ENCODE data around the gene YPEL4. TPM values are rescaled to one million over a fixed set of nuclear protein-coding genes. Genes with fewer than 3 reads are reported as not detected.

Gene YPEL4
- total RNA-seq, 1 experiment from 2014 or later: not detected

GRCh38 chr11:57622263-57622662, 27.4 kb downstream of the YPEL4 start:
- intact Hi-C loops (cut with micrococcal nuclease; ENCODE audit: unreplicated experiment): no loop called here
- no peak for TF ChIP-seq REST (IDR thresholded peaks at IDR 0.05; ENCODE audit: insufficient read depth in 1 of 2, low read depth in 2 of 2, low read length in 1 of 2)
- TF ChIP-seq CTCF (IDR thresholded peaks at IDR 0.05): no peak
- TF ChIP-seq TCF7L2 (IDR thresholded peaks at IDR 0.05; ENCODE audit: low read depth, low read length): no peak
- TF ChIP-seq SIN3A (IDR thresholded peaks at IDR 0.05; ENCODE audit: borderline replicate concordance, insufficient read depth, low read depth, low read length): no peak
- no peak for TF ChIP-seq POLR2AphosphoS5 (IDR thresholded peaks at IDR 0.05; ENCODE audit: low read depth, low read length)
- no peaks in the 10 kb centered on the region for H3K36me3 ChIP-seq (ENCODE audit: control insufficient read depth, insufficient read depth, low read length)
- ChIA-PET CTCF (no interaction called here), POLR2A (no interaction called here)
- no peaks in the 10 kb centered on the region for H3K4me1 ChIP-seq (ENCODE audit: control insufficient read depth, insufficient read depth, low read length)
- ATAC-seq: no peak
- in situ Hi-C loops (cut with HindIII; ENCODE audit: low pct_unique_long_range_greater_than_20kb, low sequenced_read_pairs): no loop called here
- no peaks in the 10 kb centered on the region for H3K27me3 ChIP-seq (ENCODE audit: control insufficient read depth, insufficient read depth, low read length)
- BruUV-seq (replicated peaks): no TSS peak
- no peak for DNase-seq (ENCODE audit: low read depth, low spot score)
- H3K9me3 ChIP-seq (ENCODE audit: control insufficient read depth, insufficient read depth, low read depth, low read length): no peaks in the 10 kb centered on the region
- no peak overlapping the region for H3K27ac ChIP-seq (ENCODE audit: low read length)
- H3K4me3 ChIP-seq (ENCODE audit: low read depth in 2 of 2, low read length in 2 of 2): no peak overlapping the region

- CTCF ChIA-PET: no interaction called here
Measured at GRCh38 chr11:57620467-57620866, 29.2 kb downstream of the YPEL4 start.

More at GRCh38 chr11:57620467-57620866, 29.2 kb downstream of the YPEL4 start:
- ATAC-seq (no peak), DNase-seq (ENCODE audit: low read depth, low spot score) (no peak)
- in situ Hi-C loops (cut with HindIII; ENCODE audit: low pct_unique_long_range_greater_than_20kb, low sequenced_read_pairs): no loop called here
- Histone ChIP-seq H3K27ac (ENCODE audit: low read length) (no peak overlapping the region), H3K4me1 (ENCODE audit: control insufficient read depth, insufficient read depth, low read length) (no peaks in the 10 kb centered on the region), H3K36me3 (ENCODE audit: control insufficient read depth, insufficient read depth, low read length) (no peaks in the 10 kb centered on the region), H3K4me3 (ENCODE audit: low read depth in 2 of 2, low read length in 2 of 2) (no peak overlapping the region), H3K27me3 (ENCODE audit: control insufficient read depth, insufficient read depth, low read length) (no peaks in the 10 kb centered on the region), H3K9me3 (ENCODE audit: control insufficient read depth, insufficient read depth, low read depth, low read length) (no peaks in the 10 kb centered on the region)
- POLR2A ChIA-PET: no interaction called here
- TF ChIP-seq REST (IDR thresholded peaks at IDR 0.05; ENCODE audit: insufficient read depth in 1 of 2, low read depth in 2 of 2, low read length in 1 of 2): no peak
- TF ChIP-seq SIN3A (IDR thresholded peaks at IDR 0.05; ENCODE audit: borderline replicate concordance, insufficient read depth, low read depth, low read length): no peak
- TF ChIP-seq POLR2AphosphoS5 (IDR thresholded peaks at IDR 0.05; ENCODE audit: low read depth, low read length): no peak
- TF ChIP-seq TCF7L2 (IDR thresholded peaks at IDR 0.05; ENCODE audit: low read depth, low read length): no peak
- TF ChIP-seq CTCF (IDR thresholded peaks at IDR 0.05): no peak
- no TSS peak for BruUV-seq (replicated peaks)
- intact Hi-C loops (cut with micrococcal nuclease; ENCODE audit: unreplicated experiment): no loop called here
